Eye (tissue), 1 donor: ENCODE data around the gene XPC.
"Not testable (repeated sequence)": the region's sequence is repeated elsewhere in the genome, so short reads cannot be mapped to it uniquely, and the experiment has no call there.

ENCODE experiments used
- DNase-seq: peaks from one replicate; pipeline ENCODE4 v3.0.0-alpha.2; 2015

XPC gene

GRCh38 chr3:14131134-14131533 is 47.3 kb downstream of the XPC start:
- DNase-seq, result no peak

GRCh38 chr3:14130707-14131106 is 47.7 kb downstream of the XPC start:
- DNase-seq, result no peak

- DNase-seq, result no peak
These were observed 48.2 kb downstream of the XPC start for GRCh38 chr3:14130230-14130629.

GRCh38 chr3:14129296-14129695 is 49.1 kb downstream of the XPC start:
- no peak for DNase-seq

- DNase-seq, result no peak
These were observed 49.7 kb downstream of the XPC start for GRCh38 chr3:14128724-14129123.

- DNase-seq, result no peak
These were observed 50.8 kb downstream of the XPC start for GRCh38 chr3:14127516-14128161.

GRCh38 chr3:14126887-14127505 is 51.4 kb downstream of the XPC start:
- DNase-seq, result no peak

GRCh38 chr3:14126017-14126886 is 52.1 kb downstream of the XPC start:
- DNase-seq, result no peak

GRCh38 chr3:14125193-14126016 is 53.0 kb downstream of the XPC start:
- no peak for DNase-seq

- peak; percentile 100 for DNase-seq
These were observed 53.7 kb downstream of the XPC start, which contains the start of the genes CHCHD4 and TMEM43 for GRCh38 chr3:14124615-14125192. TSS of gene CHCHD4 (minus strand) at chr3:14124870. CDS start at chr3:14124676, 194 bp downstream. TSS of gene TMEM43 (plus strand) at chr3:14125052. CDS start at chr3:14125194, 142 bp downstream.

- peak; percentile 72 for DNase-seq
These were observed 54.2 kb downstream of the XPC start for GRCh38 chr3:14124223-14124614.

GRCh38 chr3:14123308-14124222 is 54.8 kb downstream of the XPC start:
- DNase-seq, result no peak

GRCh38 chr3:14122301-14122700 is 56.1 kb downstream of the XPC start:
- DNase-seq, result no peak

- no peak for DNase-seq
These were observed 56.5 kb downstream of the XPC start for GRCh38 chr3:14121859-14122258.

GRCh38 chr3:14120921-14121448 is 57.4 kb downstream of the XPC start:
- not testable (repeated sequence) for DNase-seq

- no peak for DNase-seq
These were observed 58.1 kb downstream of the XPC start for GRCh38 chr3:14120111-14120920.

GRCh38 chr3:14119651-14120050 is 58.8 kb downstream of the XPC start:
- DNase-seq, result no peak

GRCh38 chr3:14118400-14119381 is 59.7 kb downstream of the XPC start:
- no peak for DNase-seq
